Progenitor cell of endocrine pancreas (in vitro differentiated cells): Measurements from ENCODE around the gene SAFB2. TPM values are rescaled to one million over a fixed set of nuclear protein-coding genes. Genes with fewer than 3 reads are reported as not detected.
"Not testable (repeated sequence)": the region's sequence is repeated elsewhere in the genome, so short reads cannot be mapped to it uniquely, and the experiment has no call there.

Experiments
- DNase-seq: peaks from one replicate; pipeline ENCODE4 v3.0.0; 2021; ENCODE audit warnings: low spot score; ENCODE audit not compliant: unreplicated experiment
- H3K27ac Mint-ChIP-seq: 2 replicates; pipeline ENCODE4 v1.8.0; 2021; ENCODE audit warnings: mild to moderate bottlenecking, moderate library complexity, mixed read lengths
- H3K27me3 Mint-ChIP-seq: 2 replicates; pipeline ENCODE4 v1.8.0; 2021; ENCODE audit warnings: mixed read lengths
- H3K36me3 Mint-ChIP-seq: 2 replicates; pipeline ENCODE4 v1.8.0; 2022; ENCODE audit warnings: mixed read lengths; ENCODE audit not compliant: insufficient read depth
- H3K4me1 Mint-ChIP-seq: 2 replicates; pipeline ENCODE4 v1.8.0; 2021; ENCODE audit warnings: low read depth, mixed read lengths
- H3K4me3 Mint-ChIP-seq: 2 replicates; pipeline ENCODE4 v1.8.0; 2021; ENCODE audit warnings: low read depth, mild to moderate bottlenecking, moderate library complexity, mixed read lengths
- H3K9me3 Mint-ChIP-seq: 2 replicates; pipeline ENCODE4 v1.8.0; 2021; ENCODE audit warnings: low read depth, mixed read lengths
- total RNA-seq: library from RNA; stranded (reverse); gene quantifications from 2 replicates; pipeline ENCODE4 v1.2.1, GENCODE V29; 2021
- TF ChIP-seq, protein P1 (sequence below): fragments of 200-600 bp; sonication (generic); IDR thresholded peaks from one replicate; pipeline ENCODE4 v1.5.0; 2021; ENCODE audit warnings: antibody characterized with exemption, mild to moderate bottlenecking; ENCODE audit not compliant: unreplicated experiment

Gene SAFB2
- total RNA-seq, 1 donor from 2014 or later, result 107 TPM

DNA sequence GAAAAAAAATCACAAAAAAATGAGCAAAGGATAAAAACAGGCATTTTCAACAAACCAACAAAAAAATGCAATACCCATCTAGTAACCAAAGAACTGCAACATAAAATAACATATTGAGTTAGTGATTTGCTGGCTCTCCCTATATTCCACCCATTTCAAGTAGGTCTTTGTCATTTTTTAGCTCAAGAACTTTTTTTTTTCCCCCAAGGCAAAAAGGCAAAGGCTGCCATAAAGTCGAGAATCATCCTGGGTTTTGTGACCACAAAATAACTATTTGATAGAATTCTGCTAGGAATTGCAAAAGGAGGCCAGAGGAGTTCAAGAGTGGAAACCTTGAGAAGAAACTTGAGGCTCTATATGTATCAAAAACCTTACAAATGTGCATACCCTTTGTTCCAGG lies 5.5 kb downstream of the SAFB2 start:
- Mint-ChIP-seq H3K9me3 (no peaks in the 10 kb centered on the region), H3K4me1 (peaks cover 10% of the 10 kb centered on the region), H3K4me3 (no peak overlapping the region), H3K27ac (no peak overlapping the region), H3K27me3 (no peaks in the 10 kb centered on the region), H3K36me3 (peaks cover 33% of the 10 kb centered on the region)
- TF ChIP-seq, protein P1, sequence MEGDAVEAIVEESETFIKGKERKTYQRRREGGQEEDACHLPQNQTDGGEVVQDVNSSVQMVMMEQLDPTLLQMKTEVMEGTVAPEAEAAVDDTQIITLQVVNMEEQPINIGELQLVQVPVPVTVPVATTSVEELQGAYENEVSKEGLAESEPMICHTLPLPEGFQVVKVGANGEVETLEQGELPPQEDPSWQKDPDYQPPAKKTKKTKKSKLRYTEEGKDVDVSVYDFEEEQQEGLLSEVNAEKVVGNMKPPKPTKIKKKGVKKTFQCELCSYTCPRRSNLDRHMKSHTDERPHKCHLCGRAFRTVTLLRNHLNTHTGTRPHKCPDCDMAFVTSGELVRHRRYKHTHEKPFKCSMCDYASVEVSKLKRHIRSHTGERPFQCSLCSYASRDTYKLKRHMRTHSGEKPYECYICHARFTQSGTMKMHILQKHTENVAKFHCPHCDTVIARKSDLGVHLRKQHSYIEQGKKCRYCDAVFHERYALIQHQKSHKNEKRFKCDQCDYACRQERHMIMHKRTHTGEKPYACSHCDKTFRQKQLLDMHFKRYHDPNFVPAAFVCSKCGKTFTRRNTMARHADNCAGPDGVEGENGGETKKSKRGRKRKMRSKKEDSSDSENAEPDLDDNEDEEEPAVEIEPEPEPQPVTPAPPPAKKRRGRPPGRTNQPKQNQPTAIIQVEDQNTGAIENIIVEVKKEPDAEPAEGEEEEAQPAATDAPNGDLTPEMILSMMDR, result no peak
- no peak for DNase-seq

DNA sequence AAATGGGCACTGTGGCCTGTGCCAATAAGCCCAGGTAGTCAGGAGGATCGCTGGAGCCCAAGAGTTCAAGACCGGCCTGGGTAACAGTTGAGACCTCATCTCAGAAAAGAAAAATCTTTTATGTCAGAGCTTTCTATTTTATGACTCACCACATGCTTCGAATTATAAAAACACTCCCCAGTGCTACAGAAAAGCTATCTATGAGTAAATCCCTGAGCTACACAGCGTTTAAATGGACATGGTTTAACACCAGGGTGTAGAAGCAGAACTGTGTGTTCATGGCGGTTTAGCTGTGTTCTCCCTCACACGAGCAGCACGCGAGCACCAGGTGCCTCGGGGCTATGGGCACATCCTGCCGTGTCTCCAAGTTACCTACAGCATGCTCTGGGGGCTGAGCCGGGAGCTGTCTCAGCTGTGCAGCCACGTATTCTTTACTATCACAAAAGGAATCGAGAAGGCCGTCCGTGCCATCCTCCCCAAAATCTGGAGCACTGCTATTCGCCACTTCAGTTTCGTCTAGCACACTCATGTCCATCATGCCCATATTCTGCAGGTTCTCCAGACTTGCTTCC lies 6.7 kb downstream of the SAFB2 start:
- Mint-ChIP-seq H3K27ac (no peak overlapping the region), H3K36me3 (peaks cover 36% of the 10 kb centered on the region), H3K4me1 (peaks cover 2% of the 10 kb centered on the region), H3K27me3 (no peaks in the 10 kb centered on the region), H3K9me3 (no peaks in the 10 kb centered on the region), H3K4me3 (no peak overlapping the region)
- TF ChIP-seq, protein P1, result no peak
- no peak for DNase-seq

GRCh38 chr19:5612891-5613865 lies 9.4 kb downstream of the SAFB2 start:
- TF ChIP-seq, protein P1, result no peak

DNA sequence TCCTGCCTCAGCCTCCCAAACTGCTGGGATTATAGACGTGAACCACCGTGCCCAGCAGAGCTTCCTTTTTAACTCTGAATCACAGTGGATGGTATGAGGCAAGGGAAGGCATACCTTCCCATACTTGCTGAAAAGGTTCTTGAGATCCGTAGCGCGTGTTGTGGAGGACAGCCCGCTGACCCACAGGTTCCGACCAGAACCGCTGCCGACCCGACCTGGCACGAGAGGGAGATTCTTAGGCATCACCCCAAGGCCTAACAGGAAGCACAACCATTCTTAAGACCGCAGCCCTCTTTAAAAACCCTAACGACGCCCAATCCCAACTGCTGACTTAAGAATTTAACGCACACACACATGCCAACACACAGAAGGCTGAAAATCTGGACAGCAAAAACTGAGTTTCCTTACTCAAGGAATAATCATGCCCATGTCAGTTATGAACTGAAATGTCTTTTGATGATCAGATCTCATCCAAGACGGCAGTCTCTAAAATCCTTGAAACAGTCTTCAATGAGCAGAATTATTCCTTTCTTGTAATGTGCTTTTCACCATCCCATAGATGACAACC lies 12.6 kb downstream of the SAFB2 start:
- no peaks in the 10 kb centered on the region for H3K27me3 Mint-ChIP-seq
- TF ChIP-seq, protein P1, result no peak
- H3K36me3 Mint-ChIP-seq, result peaks cover 41% of the 10 kb centered on the region
- DNase-seq, result no peak
- H3K9me3 Mint-ChIP-seq, result no peaks in the 10 kb centered on the region
- H3K4me3 Mint-ChIP-seq, result no peak overlapping the region
- H3K4me1 Mint-ChIP-seq, result peaks cover 2% of the 10 kb centered on the region
- H3K27ac Mint-ChIP-seq, result peak overlapping the region; percentile 35

More at GRCh38 chr19:5612891-5613865, 9.4 kb downstream of the SAFB2 start:
- no peak overlapping the region for H3K4me3 Mint-ChIP-seq
- H3K27me3 Mint-ChIP-seq, result no peaks in the 10 kb centered on the region
- H3K4me1 Mint-ChIP-seq, result no peaks in the 10 kb centered on the region
- H3K36me3 Mint-ChIP-seq, result peaks cover 34% of the 10 kb centered on the region
- no peak for DNase-seq
- H3K27ac Mint-ChIP-seq, result no peak overlapping the region
- no peaks in the 10 kb centered on the region for H3K9me3 Mint-ChIP-seq

GRCh38 chr19:5608766-5609165 lies 13.8 kb downstream of the SAFB2 start:
- H3K4me3 Mint-ChIP-seq, H3K27me3 Mint-ChIP-seq, H3K4me1 Mint-ChIP-seq, DNase-seq, H3K9me3 Mint-ChIP-seq: not testable (repeated sequence)
- Mint-ChIP-seq H3K27ac (peak overlapping the region; percentile 20), H3K36me3 (peaks cover 41% of the 10 kb centered on the region)
